Measurements from ENCODE around the gene AGR2. TPM values are rescaled to one million over a fixed set of nuclear protein-coding genes. Genes with fewer than 3 reads are reported as not detected.

Gene AGR2
- polyA plus RNA-seq, 3 donors, result not detected

GRCh38 chr7:16791071-16791470 lies 13.7 kb downstream of the AGR2 start:
- no peak overlapping the region for H3K4me2 ChIP-seq (replicated peaks; ENCODE audit: extremely low read depth, low read length, poor library complexity, severe bottlenecking)
- no peak overlapping the region for H3K4me3 ChIP-seq (replicated peaks in 1 of 3; ENCODE audit: low read depth in 2 of 3, low read length in 3 of 3)
- H3K4me3 Mint-ChIP-seq, result no peak overlapping the region
- no peaks in the 10 kb centered on the region for H3K9me3 ChIP-seq (replicated peaks in 1 of 2; ENCODE audit: control insufficient read depth in 1 of 2, insufficient read depth in 1 of 2, low read length in 2 of 2)
- no peak for DNase-seq
- no peaks in the 10 kb centered on the region for H3K36me3 ChIP-seq (replicated peaks in 1 of 2; ENCODE audit: control insufficient read depth in 1 of 2, insufficient read depth in 2 of 2, low read length in 2 of 2)
- no peaks in the 10 kb centered on the region for H3K27me3 ChIP-seq (ENCODE audit: control insufficient read depth in 2 of 2, insufficient read depth in 2 of 2, low read length in 2 of 2)
- H3K4me1 ChIP-seq (ENCODE audit: control insufficient read depth in 1 of 2, insufficient read depth in 2 of 2, low read length in 2 of 2), result no peaks in the 10 kb centered on the region
- H3K27me3 Mint-ChIP-seq (ENCODE audit: low read depth in 3 of 3), result peaks cover 0 to 2% (median 1%) of the 10 kb centered on the region in 3 donors
- no peak overlapping the region for H3K27ac Mint-ChIP-seq
- intact Hi-C loops (cut with micrococcal nuclease), result no loop called here
- no peaks in the 10 kb centered on the region for H3K36me3 Mint-ChIP-seq
- H3K9ac ChIP-seq (ENCODE audit: insufficient read depth, low read length, poor library complexity, severe bottlenecking), result no peak overlapping the region
- H4K20me1 ChIP-seq (ENCODE audit: insufficient read depth, low read length), result no peaks in the 10 kb centered on the region
- no peaks in the 10 kb centered on the region for H3K79me2 ChIP-seq (ENCODE audit: insufficient read depth, low read length)
- no peaks in the 10 kb centered on the region for H3K9me3 Mint-ChIP-seq
- TF ChIP-seq CTCF (IDR thresholded peaks at IDR 0.05), result no peak
- H3K4me1 Mint-ChIP-seq, result no peaks in the 10 kb centered on the region
- H2AFZ ChIP-seq (ENCODE audit: insufficient read depth, low read depth, low read length, poor library complexity, severe bottlenecking), result no peak overlapping the region
- no peak overlapping the region for H3K27ac ChIP-seq (ENCODE audit: low read depth in 1 of 2, low read length in 2 of 2)
- WGBS (ENCODE audit: insufficient coverage), result no CpG with 5 or more reads among the region's 1 CpG

GRCh38 chr7:16787127-16787526 lies 17.7 kb downstream of the AGR2 start:
- peaks cover 0 to 2% (median 1%) of the 10 kb centered on the region in 3 donors for H3K27me3 Mint-ChIP-seq (ENCODE audit: low read depth in 3 of 3)

More at GRCh38 chr7:16787127-16787526, 17.7 kb downstream of the AGR2 start:
- H3K36me3 ChIP-seq (replicated peaks in 1 of 2; ENCODE audit: control insufficient read depth in 1 of 2, insufficient read depth in 2 of 2, low read length in 2 of 2), result no peaks in the 10 kb centered on the region
- no peak overlapping the region for H3K27ac ChIP-seq (ENCODE audit: low read depth in 1 of 2, low read length in 2 of 2)
- WGBS (ENCODE audit: insufficient coverage), result no CpG with 5 or more reads among the region's 1 CpG
- no peak overlapping the region for H3K4me3 ChIP-seq (replicated peaks in 1 of 3; ENCODE audit: low read depth in 2 of 3, low read length in 3 of 3)
- H3K27me3 ChIP-seq (ENCODE audit: control insufficient read depth in 2 of 2, insufficient read depth in 2 of 2, low read length in 2 of 2), result no peaks in the 10 kb centered on the region
- H3K79me2 ChIP-seq (ENCODE audit: insufficient read depth, low read length), result no peaks in the 10 kb centered on the region
- no peak overlapping the region for H3K27ac Mint-ChIP-seq
- TF ChIP-seq CTCF (IDR thresholded peaks at IDR 0.05), result no peak
- H3K9me3 ChIP-seq (replicated peaks in 1 of 2; ENCODE audit: control insufficient read depth in 1 of 2, insufficient read depth in 1 of 2, low read length in 2 of 2), result no peaks in the 10 kb centered on the region
- no peaks in the 10 kb centered on the region for H4K20me1 ChIP-seq (ENCODE audit: insufficient read depth, low read length)
- H3K4me1 ChIP-seq (ENCODE audit: control insufficient read depth in 1 of 2, insufficient read depth in 2 of 2, low read length in 2 of 2), result no peaks in the 10 kb centered on the region
- H3K9ac ChIP-seq (ENCODE audit: insufficient read depth, low read length, poor library complexity, severe bottlenecking), result no peak overlapping the region
- no peak overlapping the region for H3K4me2 ChIP-seq (replicated peaks; ENCODE audit: extremely low read depth, low read length, poor library complexity, severe bottlenecking)
- intact Hi-C loops (cut with micrococcal nuclease), result no loop called here
- H3K36me3 Mint-ChIP-seq, result no peaks in the 10 kb centered on the region
- H3K9me3 Mint-ChIP-seq, result no peaks in the 10 kb centered on the region
- H3K4me1 Mint-ChIP-seq, result no peaks in the 10 kb centered on the region
- H2AFZ ChIP-seq (ENCODE audit: insufficient read depth, low read depth, low read length, poor library complexity, severe bottlenecking), result no peak overlapping the region
- no peak overlapping the region for H3K4me3 Mint-ChIP-seq
- no peak for DNase-seq
